Neural cell (in vitro differentiated cells): ENCODE results near the gene CHTF18. TPM values are rescaled to one million over a fixed set of nuclear protein-coding genes. Genes with fewer than 3 reads are reported as not detected.

ENCODE experiments used
- H2AFZ ChIP-seq: fragments of 200-600, 300-800 bp; sonication (generic), shearing (Covaris generic); 2 replicates; pipeline ENCODE4 v1.6.0; 2014; ENCODE audit warnings: low read depth, mild to moderate bottlenecking, antibody characterized with exemption, low read length, moderate library complexity
- H3F3A ChIP-seq: fragments of 200-600 bp; shearing (Covaris generic); 2 replicates; pipeline ENCODE4 v1.6.1; 2016; ENCODE audit warnings: mild to moderate bottlenecking, moderate library complexity, mixed read lengths, antibody characterized with exemption, low read length; ENCODE audit not compliant: insufficient read depth, poor library complexity, severe bottlenecking
- H3K27ac ChIP-seq: fragments of 200-600, 300-800 bp; sonication (generic), shearing (Covaris generic); 2 replicates; pipeline ENCODE4 v1.5.1; 2014; ENCODE audit warnings: mild to moderate bottlenecking, low read length, moderate library complexity
- H3K27me3 ChIP-seq: fragments of 300-800, 200-600 bp; sonication (generic), shearing (Covaris generic); 2 replicates; pipeline ENCODE4 v1.6.0; 2014; ENCODE audit warnings: mild to moderate bottlenecking, low read depth, low read length, moderate library complexity; ENCODE audit not compliant: insufficient read depth
- H3K36me3 ChIP-seq: fragments of 300-800, 200-600 bp; sonication (generic), shearing (Covaris generic); 2 replicates; pipeline ENCODE4 v1.5.1; 2014; ENCODE audit warnings: mild to moderate bottlenecking, antibody characterized with exemption, low read length, moderate library complexity; ENCODE audit not compliant: insufficient read depth
- H3K4me2 ChIP-seq: fragments of 300-800, 200-600 bp; sonication (generic), shearing (Covaris generic); 2 replicates; pipeline ENCODE4 v1.6.0; 2014; ENCODE audit warnings: mild to moderate bottlenecking, low read length
- H3K4me3 ChIP-seq: fragments of 300-800, 200-600 bp; sonication (generic), shearing (Covaris generic); 2 replicates; pipeline ENCODE4 v1.5.1; 2014; ENCODE audit warnings: mild to moderate bottlenecking, low read length, moderate library complexity
- H3K79me2 ChIP-seq: fragments of 200-600 bp; shearing (Covaris generic); replicated peaks from 2 replicates; pipeline ENCODE4 v1.6.0; 2014; ENCODE audit warnings: mild to moderate bottlenecking, low read length, moderate library complexity; ENCODE audit not compliant: insufficient read depth
- H3K9ac ChIP-seq: fragments of 300-800, 200-600 bp; sonication (generic), shearing (Covaris generic); 2 replicates; pipeline ENCODE4 v1.6.1; 2016; ENCODE audit warnings: mild to moderate bottlenecking, low read length, mixed read lengths
- H3K9me2 ChIP-seq: fragments of 200-600 bp; shearing (Covaris generic); 2 replicates; pipeline ENCODE4 v1.6.1; 2016; ENCODE audit warnings: mild to moderate bottlenecking, low read length, mixed read lengths; ENCODE audit not compliant: insufficient read depth
- H3K9me3 ChIP-seq: fragments of 200-600, 300-800 bp; sonication (generic), shearing (Covaris generic); 2 replicates; pipeline ENCODE4 v1.6.1; 2016; ENCODE audit warnings: mild to moderate bottlenecking, mixed run types, low read length, moderate library complexity, mixed read lengths
- H4K20me1 ChIP-seq: fragments of 200-600 bp; shearing (Covaris generic); 2 replicates; pipeline ENCODE4 v1.6.1; 2016; ENCODE audit warnings: mild to moderate bottlenecking, mixed run types; ENCODE audit not compliant: insufficient read depth
- EZH2 ChIP-seq: fragments of 200-600, 300-800 bp; shearing (Covaris generic), sonication (generic); IDR thresholded peaks from 2 replicates; pipeline ENCODE4 v1.6.1; 2014; ENCODE audit warnings: antibody characterized with exemption, low read length, borderline replicate concordance, mild to moderate bottlenecking; ENCODE audit not compliant: insufficient read depth, poor library complexity, severe bottlenecking
- MXI1 ChIP-seq: fragments of 450-650 bp; conservative IDR thresholded peaks from 2 replicates; pipeline ENCODE4 v1.6.1; 2014; ENCODE audit warnings: antibody characterized with exemption, mild to moderate bottlenecking; ENCODE audit not compliant: poor library complexity, severe bottlenecking
- POLR2AphosphoS5 ChIP-seq: IDR thresholded peaks from 2 replicates; pipeline ENCODE4 v1.6.1; 2012
- RAD21 ChIP-seq: fragments of 450-650 bp; conservative IDR thresholded peaks from 2 replicates; pipeline ENCODE4 v1.6.1; 2014; ENCODE audit warnings: antibody characterized with exemption, mild to moderate bottlenecking, moderate library complexity
- SMC3 ChIP-seq: fragments of 450-650 bp; conservative IDR thresholded peaks from 2 replicates; pipeline ENCODE4 v1.6.1; 2014; ENCODE audit warnings: antibody characterized with exemption, mild to moderate bottlenecking, moderate library complexity; ENCODE audit not compliant: poor library complexity
- TAF1 ChIP-seq: IDR thresholded peaks from 2 replicates; pipeline ENCODE4 v1.6.1; 2012; ENCODE audit warnings: low read depth
- polyA plus RNA-seq: library from polyadenylated mRNA; depleted of rRNA; stranded (reverse); fragments of >200 nt; gene quantifications from 2 replicates; pipeline ENCODE4 v1.2.3, GENCODE V29; 2014
- TF ChIP-seq, protein P1 (sequence below): IDR thresholded peaks from 2 replicates; pipeline ENCODE4 v1.6.1; 2012; ENCODE audit warnings: borderline replicate concordance

CHTF18 gene
- polyA plus RNA-seq, 1 donor from 2014 or later = 31.2 TPM

DNA sequence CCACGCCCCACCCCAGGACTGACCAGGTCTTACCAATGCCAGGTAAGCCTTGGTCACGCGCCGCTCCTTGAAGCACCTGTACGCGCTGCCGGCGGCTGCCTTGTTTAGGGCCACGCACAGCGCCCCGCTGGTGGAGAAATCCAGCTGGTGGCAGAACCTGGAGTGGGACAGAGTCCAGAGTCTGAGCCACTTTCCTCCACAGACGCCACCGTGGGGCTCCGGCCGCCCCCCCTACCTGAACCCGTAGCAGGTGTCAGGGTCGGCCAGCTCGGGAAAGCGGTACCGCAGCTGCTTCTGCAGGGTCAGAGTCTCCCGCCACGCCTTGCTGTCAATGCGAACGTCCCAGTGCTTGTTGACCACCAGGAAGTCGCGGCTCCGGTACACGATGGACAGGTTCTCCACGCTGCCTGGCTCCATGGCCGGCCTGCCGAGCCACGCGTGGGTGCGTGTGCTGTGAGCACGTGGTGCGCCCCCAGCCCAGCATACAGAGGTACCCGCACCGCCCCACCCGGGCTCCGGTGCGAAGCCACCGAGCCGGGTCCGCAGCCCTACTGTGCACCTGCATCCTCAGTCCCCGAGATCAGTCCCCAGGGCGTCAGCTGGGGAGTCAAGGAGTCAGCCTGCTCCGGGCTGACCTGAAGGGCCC is 976 bp upstream of the CHTF18 start:
- peak overlapping the region; percentile 85 for H3K4me3 ChIP-seq
- H3K9ac ChIP-seq = peak overlapping the region; percentile 72
- no peaks in the 10 kb centered on the region for H3K27me3 ChIP-seq
- no peaks in the 10 kb centered on the region for H3K9me3 ChIP-seq
- peaks cover 9% of the 10 kb centered on the region for H3K79me2 ChIP-seq
- no peak for TF ChIP-seq EZH2
- no peak for TF ChIP-seq SMC3
- no peak for TF ChIP-seq POLR2AphosphoS5
- no peak for TF ChIP-seq RAD21
- no peak for TF ChIP-seq MXI1
- TF ChIP-seq TAF1 = no peak
- peak overlapping the region; percentile 78 for H3K4me2 ChIP-seq
- H3F3A ChIP-seq = no peaks in the 10 kb centered on the region
- no peaks in the 10 kb centered on the region for H3K9me2 ChIP-seq
- H2AFZ ChIP-seq = no peak overlapping the region
- H3K36me3 ChIP-seq = no peaks in the 10 kb centered on the region
- no peak overlapping the region for H3K27ac ChIP-seq
- no peaks in the 10 kb centered on the region for H4K20me1 ChIP-seq

DNA sequence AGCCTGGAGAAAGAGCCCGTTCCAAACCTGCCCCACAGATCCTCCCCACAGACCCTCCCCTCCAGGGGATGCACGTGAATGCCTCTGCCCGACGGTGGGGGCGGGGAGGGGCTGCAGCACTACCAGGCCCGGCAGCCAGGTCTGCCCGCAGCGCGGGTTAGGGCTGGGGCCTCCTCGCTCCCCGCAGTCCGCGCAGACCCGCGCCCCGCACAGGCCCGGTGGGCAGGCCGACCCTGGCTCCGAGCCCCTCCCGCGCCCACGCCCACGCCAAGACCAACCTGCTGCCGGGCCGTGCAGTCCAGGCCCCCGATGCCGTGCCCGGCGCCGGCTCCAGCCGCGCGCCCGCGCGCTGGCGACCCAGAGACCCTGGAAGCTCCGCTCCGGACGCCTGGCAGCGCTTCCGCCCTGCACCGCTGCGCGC is 432 bp upstream of the CHTF18 start, which contains the start of gene RPUSD1:
RPUSD1 (minus strand) TSS at position 404 of the 421 bp plus-strand sequence. CDS start 644 bp downstream, outside the sequence.
- Histone ChIP-seq H3K27ac (peak within 1 kb of the TSS; percentile 42), H3K27me3 (no peaks in the 10 kb centered on the region)

More for the DNA sequence above, 432 bp upstream of the CHTF18 start, which contains the start of gene RPUSD1:
- TF ChIP-seq TAF1 = peak; percentile 4
- TF ChIP-seq SMC3 = peak; percentile 22
- TF ChIP-seq POLR2AphosphoS5 = no peak
- TF ChIP-seq MXI1 = no peak
- TF ChIP-seq, protein P1, sequence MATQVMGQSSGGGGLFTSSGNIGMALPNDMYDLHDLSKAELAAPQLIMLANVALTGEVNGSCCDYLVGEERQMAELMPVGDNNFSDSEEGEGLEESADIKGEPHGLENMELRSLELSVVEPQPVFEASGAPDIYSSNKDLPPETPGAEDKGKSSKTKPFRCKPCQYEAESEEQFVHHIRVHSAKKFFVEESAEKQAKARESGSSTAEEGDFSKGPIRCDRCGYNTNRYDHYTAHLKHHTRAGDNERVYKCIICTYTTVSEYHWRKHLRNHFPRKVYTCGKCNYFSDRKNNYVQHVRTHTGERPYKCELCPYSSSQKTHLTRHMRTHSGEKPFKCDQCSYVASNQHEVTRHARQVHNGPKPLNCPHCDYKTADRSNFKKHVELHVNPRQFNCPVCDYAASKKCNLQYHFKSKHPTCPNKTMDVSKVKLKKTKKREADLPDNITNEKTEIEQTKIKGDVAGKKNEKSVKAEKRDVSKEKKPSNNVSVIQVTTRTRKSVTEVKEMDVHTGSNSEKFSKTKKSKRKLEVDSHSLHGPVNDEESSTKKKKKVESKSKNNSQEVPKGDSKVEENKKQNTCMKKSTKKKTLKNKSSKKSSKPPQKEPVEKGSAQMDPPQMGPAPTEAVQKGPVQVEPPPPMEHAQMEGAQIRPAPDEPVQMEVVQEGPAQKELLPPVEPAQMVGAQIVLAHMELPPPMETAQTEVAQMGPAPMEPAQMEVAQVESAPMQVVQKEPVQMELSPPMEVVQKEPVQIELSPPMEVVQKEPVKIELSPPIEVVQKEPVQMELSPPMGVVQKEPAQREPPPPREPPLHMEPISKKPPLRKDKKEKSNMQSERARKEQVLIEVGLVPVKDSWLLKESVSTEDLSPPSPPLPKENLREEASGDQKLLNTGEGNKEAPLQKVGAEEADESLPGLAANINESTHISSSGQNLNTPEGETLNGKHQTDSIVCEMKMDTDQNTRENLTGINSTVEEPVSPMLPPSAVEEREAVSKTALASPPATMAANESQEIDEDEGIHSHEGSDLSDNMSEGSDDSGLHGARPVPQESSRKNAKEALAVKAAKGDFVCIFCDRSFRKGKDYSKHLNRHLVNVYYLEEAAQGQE = peak; percentile 31
- H3K36me3 ChIP-seq = no peaks in the 10 kb centered on the region
- peak within 1 kb of the TSS; percentile 95 for H3K4me3 ChIP-seq
- H2AFZ ChIP-seq = no peak within 1 kb of the TSS
- H3K4me2 ChIP-seq = peak within 1 kb of the TSS; percentile 78
- peaks cover 9% of the 10 kb centered on the region for H3K79me2 ChIP-seq
- H3K9me2 ChIP-seq = no peaks in the 10 kb centered on the region
- peak within 1 kb of the TSS; percentile 72 for H3K9ac ChIP-seq
- no peaks in the 10 kb centered on the region for H3K9me3 ChIP-seq
- H3F3A ChIP-seq = no peaks in the 10 kb centered on the region
- H4K20me1 ChIP-seq = no peaks in the 10 kb centered on the region
